ENCODE measurements around the gene DUSP11.
A peak's percentile ranks its signal among the peaks of the same experiment; 100 is the strongest.
"Not testable (repeated sequence)": the region's sequence is repeated elsewhere in the genome, so short reads cannot be mapped to it uniquely, and the experiment has no call there.

DUSP11 gene

DNA sequence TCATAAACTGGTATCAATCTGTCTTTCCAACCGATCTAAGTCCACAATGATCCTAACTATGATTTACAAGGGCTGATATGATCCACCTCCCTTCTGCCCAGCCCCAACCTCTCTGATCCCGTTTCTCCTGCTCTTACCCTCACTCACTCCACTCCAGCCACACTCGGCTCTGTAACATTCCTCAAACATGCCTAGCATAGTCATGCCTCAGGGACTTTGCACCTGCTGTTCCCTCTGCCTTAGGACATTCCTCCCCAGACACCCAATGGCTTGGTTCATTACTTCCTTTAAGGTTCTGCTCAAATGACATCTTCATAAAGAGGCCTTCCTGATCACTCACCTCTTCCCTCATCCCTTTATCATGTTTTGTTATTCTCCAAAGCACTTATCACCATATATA is 9.2 kb downstream of the DUSP11 start:
- DNase-seq = no peak

- no peak for DNase-seq
Observed at GRCh38 chr2:73766994-73767393, 12.9 kb downstream of the DUSP11 start.

DNA sequence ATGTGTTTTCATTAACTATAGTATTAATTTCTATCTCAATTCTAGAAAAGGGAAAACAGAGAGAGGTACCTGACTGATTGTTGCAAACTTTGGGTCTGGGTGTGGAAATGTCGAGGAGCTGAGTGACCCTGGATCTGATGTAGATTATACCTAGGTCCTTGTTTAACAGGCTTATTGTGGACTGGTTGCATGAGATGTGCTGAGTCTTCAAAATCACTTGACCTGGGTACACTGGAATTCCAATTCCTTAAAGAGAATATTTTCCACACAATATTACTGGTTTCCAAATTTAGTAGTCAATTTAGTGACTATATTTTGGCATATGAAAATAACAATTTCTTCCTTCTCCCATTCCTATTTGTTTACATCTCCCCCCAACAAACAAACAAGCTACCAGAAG is 13.6 kb downstream of the DUSP11 start:
- no peak for DNase-seq

DNA sequence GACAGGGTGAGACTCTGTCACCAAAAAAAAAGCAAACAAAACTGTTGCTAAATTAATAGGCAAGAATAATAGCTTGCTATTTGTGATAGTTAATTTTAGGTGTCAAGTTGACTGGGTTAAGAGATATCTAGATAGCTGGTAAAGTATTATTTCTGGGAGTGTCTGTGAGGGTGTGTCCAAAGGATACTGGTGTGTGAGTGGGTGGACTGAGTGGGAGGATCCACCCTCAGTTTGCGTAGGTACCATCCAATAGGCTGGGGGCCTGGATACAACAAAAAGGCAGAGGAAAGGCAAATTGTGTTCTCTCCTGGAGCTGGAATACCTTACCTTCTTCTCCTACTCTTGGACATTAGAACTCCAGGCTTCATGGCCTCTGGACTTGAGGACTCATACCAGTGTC is 15.0 kb downstream of the DUSP11 start:
- DNase-seq = no peak

DNA sequence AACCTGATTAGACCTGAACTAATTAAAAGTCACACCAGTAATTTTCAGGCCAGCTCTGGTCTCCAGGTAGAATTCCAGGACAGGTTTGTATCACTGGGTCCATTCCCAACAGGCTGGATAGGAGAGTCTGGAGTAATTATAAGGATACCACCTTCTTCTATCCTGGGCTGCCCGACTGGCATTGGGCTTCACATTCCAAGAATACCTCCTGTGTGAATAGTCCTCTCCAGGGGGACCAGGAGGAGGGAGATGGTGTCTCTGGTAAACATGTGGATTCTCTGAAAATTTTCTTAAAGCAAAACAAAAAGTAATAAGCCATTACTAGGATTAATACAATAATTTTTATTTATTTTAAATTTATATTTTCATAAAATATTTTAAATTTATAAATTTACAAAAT is 17.3 kb downstream of the DUSP11 start:
- no peak for DNase-seq

- DNase-seq = no peak
Observed at GRCh38 chr2:73759904-73760303, 20.0 kb downstream of the DUSP11 start.

- DNase-seq = no peak
Observed at GRCh38 chr2:73759285-73759764, 20.6 kb downstream of the DUSP11 start.

- DNase-seq = not testable (repeated sequence)
Observed at GRCh38 chr2:73754332-73754731, 25.6 kb downstream of the DUSP11 start.

- DNase-seq = no peak
Observed at GRCh38 chr2:73749314-73749713, 30.6 kb downstream of the DUSP11 start.

GRCh38 chr2:73746877-73747208 is 33.1 kb downstream of the DUSP11 start:
- DNase-seq = no peak

GRCh38 chr2:73746015-73746876 is 33.7 kb downstream of the DUSP11 start:
- no peak for DNase-seq

DNA sequence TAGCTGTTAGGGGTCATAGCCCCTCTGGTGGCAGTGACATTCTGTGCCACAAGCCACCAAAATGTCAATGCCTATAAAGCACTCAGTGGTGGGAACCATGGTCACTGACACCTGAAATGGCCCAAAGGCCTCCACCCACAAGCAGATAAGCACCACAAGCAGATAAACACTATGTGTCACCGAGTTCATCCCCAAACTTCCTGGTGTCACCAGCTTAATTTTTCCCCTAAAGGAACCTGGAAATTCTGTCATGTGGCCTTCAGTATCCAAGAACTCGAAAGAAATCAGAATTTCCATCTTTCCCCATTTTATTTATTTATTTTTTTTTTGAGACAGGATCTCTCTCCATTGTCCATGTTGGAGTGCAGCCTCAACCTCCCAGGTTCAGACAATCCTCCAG is 39.1 kb downstream of the DUSP11 start:
- DNase-seq = no peak

DNA sequence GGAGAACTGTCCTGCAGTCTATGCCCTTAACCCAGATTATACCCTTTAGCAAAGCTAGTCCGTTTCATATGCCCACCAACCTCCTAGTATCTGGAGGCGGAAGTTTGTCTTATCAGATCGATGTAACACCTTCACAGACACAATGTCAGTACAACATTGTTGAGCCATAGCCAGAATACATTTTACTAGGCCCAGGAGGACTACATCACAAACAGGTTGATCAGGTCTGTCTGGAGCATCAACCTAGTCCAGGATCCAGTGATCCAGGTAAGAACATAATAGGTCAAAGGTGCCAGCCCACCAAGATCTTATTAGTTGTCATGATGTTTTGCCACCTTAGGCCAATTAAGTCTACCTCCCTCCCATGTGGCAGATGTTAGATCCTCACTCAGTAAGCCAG is 40.8 kb downstream of the DUSP11 start:
- no peak for DNase-seq

DNA sequence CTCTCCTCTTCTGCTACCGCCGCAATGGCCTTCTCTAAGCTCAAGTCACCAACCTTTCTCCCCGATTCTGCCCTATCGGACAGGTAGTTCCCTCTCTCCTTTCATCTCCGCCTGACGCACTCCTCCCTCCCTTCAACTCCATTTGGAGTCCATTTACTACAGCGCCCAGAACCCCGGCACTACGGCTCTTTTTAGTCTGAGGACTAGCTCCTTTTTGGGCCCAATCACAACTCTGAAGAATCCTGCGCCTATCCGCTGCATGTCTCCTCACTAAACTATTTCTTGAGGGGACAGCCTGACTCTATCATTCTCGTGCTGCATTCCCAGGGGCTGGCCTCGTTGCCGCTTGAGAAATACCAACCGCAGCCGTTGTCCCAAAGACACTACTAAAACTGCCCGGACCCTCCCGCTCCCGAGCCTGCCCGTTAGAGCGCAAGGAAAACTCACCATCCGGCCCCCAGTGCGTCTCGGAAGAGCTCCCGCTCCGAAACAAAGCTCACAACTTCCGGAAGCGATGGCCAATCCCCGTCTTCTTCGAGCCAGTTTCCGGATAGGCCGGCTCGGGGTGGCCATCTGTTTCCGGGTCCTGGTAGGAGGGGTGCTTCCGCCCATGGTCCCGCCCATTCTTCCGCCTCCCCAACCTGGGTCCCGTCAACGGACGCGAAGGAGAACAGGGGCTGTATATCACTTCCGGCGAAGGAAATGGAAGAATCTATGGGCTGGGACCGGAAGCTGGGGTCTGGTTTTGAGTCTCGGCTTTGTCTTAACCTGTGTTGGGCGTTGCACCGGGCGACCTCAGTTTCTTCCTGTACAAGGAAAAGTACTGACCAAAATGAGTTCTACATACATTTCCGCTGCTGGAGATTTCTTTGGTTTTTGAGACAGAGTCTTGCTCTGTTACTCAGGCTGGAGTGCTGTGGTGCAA is 42.8 kb downstream of the DUSP11 start, which contains the start of gene TPRKB:
TSS of gene TPRKB (minus strand) at position 491 of the 925 bp plus-strand sequence. CDS start 2,776 bp downstream, outside the sequence.
- peak; percentile 88 for DNase-seq

- no peak for DNase-seq
Observed at GRCh38 chr2:73736378-73736777, 43.5 kb downstream of the DUSP11 start.

- DNase-seq = no peak
Observed at GRCh38 chr2:73730810-73731209, 49.1 kb downstream of the DUSP11 start.

DNA sequence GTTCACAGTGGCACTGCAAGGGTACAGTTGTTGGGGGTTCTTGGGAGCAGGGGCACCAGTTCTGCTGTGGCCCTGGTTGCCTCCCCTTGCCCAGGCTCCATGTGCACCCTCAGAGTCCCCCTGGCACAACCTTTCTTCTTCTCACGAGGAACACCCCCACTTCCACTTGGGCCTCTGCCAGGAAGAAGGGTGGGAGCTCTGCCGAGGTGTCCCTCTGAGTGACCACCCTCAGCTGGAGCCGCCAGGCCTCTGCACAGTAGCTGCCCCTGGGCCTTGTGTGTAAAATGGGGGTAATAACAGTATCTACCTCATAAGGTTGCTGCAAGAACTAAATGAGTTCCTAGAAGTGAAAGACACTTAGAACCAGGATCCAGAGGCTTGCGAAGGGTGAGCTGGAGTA is 51.2 kb downstream of the DUSP11 start:
- no peak for DNase-seq

DNA sequence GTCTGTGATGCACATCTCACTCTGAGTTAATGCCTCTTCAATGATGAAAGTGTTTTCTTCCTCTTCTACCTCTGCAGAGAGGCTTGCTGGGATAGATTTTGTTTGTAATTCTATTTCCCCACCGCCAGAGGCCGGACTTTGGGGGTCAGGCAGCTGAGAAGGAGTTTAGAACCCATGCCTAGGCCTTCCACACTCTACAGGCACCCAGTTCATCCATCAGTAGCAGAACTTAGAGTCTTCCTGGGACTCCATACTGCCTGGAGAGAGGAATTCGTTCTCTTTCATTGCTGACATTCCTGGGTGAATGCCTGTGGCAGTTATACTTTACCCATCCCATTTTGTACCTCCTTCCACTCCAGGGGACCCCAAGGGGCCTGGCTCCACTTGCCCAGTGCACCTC is 51.9 kb downstream of the DUSP11 start:
- no peak for DNase-seq

GRCh38 chr2:73726657-73727056 is 53.2 kb downstream of the DUSP11 start:
- not testable (repeated sequence) for DNase-seq

- no peak for DNase-seq
Observed at GRCh38 chr2:73718851-73719621, 60.9 kb downstream of the DUSP11 start.

- no peak for DNase-seq
Observed at GRCh38 chr2:73718421-73718820, 61.5 kb downstream of the DUSP11 start.

- DNase-seq = not testable (repeated sequence)
Observed at GRCh38 chr2:73717695-73718094, 62.2 kb downstream of the DUSP11 start.

DNA sequence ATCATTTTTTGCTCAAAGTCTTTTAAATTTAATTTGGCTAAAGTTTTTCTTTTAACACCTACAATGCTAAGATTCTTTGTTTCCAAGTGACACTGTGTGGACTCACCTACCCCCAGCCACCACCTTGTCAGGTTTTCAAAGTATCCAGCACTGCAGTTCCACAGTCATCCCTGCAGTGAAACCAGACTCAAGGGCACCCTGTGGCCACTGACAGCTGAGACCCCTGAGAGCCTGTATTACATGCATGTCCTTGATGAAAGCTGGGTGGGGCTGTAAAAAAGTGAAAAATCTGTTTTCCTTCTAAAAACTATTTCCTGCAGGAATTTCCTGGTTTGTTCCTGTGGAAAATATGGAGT is 62.7 kb downstream of the DUSP11 start:
- no peak for DNase-seq

Data from T-helper 9 cell (primary cell).